Measurements from ENCODE around the gene IFFO2.

GRCh38 chr1:18893120-18893519, 63.4 kb downstream of the IFFO2 start:
- TF ChIP-seq CTCF (IDR thresholded peaks at IDR 0.05) (no peak), GABPA (IDR thresholded peaks at IDR 0.05; ENCODE audit: low read depth) (no peak), EP300 (IDR thresholded peaks at IDR 0.05; ENCODE audit: borderline replicate concordance in 1 of 2, low read depth in 1 of 2, low read length in 1 of 2) (no peak), IRF3 (IDR thresholded peaks at IDR 0.05; ENCODE audit: low read depth, low read length) (no peak), REST (IDR thresholded peaks at IDR 0.05; ENCODE audit: low read depth, low read length) (no peak), MAX (IDR thresholded peaks at IDR 0.05; ENCODE audit: low read depth) (no peak)

Measured in SK-N-SH (cell line).